ENCODE data around the gene ASTN2. TPM values are rescaled to one million over a fixed set of nuclear protein-coding genes. Genes with fewer than 3 reads are reported as not detected.
A peak's percentile ranks its signal among the peaks of the same experiment; 100 is the strongest.

ASTN2 gene
- total and polyA plus RNA-seq, 9 of the 15 experiments (the other 6 are each of a cell fraction or from before 2014, with no cell fraction given): 0.56 to 3.5 (median 1.9) TPM

DNA sequence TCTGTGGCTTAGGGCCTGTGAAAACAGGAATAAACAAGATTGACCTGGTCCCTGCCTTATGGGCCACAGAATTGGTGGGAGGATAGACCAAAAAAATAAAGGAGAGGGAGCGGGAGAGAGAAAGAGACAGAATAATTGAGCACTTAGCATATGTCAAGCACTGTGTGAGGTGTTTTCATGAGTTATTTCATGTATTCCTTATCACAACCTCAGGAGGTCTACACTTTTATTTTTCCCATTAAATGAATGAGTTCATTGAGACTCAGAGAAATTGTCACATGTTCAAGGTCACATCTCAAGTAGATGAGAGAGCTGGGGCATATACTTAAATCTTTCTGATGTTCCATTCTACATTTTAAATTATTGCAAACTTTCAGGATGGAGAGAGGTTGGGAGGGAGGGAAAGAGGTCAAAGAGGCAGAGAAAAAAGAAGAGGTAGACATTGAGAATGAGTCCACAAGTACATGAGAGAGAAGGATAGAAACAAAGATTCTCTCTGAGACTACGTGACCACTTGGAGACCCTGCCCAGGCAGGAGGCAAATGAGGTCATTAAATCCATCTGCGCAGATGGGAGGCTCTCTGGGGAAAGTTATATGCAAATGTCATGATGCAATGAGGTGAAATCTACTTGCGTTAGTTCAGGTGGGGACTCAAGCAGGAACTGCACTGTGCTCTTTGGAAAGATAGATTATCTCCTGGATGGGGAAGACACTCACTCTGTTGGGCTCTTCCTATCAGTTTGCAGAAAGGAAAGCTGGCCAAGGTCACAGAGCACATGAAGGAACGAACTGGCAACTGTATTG lies 1019.8 kb downstream of the ASTN2 start (continued):
- TF ChIP-seq SMAD4 (CRISPR knock-in tag; conservative IDR thresholded peaks at IDR 0.05) (peak; percentile 83), SMARCA5 (IDR thresholded peaks at IDR 0.05) (no peak), EP300 (IDR thresholded peaks at IDR 0.05; ENCODE audit: low read length) (peak; percentile 99), NCOA1 (IDR thresholded peaks at IDR 0.05; ENCODE audit: low read depth) (peak; percentile 94), CTBP1 (IDR thresholded peaks at IDR 0.05; ENCODE audit: borderline replicate concordance) (peak; percentile 98)

DNA sequence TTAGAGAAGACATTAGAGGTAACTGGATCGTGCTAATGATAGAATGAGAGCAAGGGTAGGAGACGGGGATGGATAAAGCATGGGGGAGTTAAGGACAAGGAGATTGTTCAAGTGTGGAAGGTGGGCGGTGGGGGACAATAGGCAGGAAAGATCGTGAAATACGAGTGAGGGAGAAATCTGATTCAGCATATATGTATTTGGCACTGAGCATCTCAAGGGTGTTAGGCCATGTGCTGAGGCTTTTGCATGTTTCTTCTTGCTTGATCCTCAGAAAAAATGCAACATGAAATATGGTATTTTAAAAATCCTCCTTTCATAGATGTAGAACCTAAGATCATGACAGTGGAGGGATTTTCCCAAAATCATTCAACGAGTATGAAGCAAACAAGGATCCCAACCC lies 1020.8 kb downstream of the ASTN2 start:
- Histone ChIP-seq H3K27ac (ENCODE audit: extremely low read depth, low read depth, low read length) (no peak overlapping the region), H3K4me1 (replicated peaks in 1 of 2; ENCODE audit: control insufficient read depth in 2 of 2, insufficient read depth in 2 of 2, low read length in 2 of 2) (peaks cover 5 to 43% of the 10 kb centered on the region in 2 experiments; a peak in 4 of 5 replicates), H3K9me1 (ENCODE audit: control insufficient read depth, insufficient read depth, low read length) (no peaks in the 10 kb centered on the region), H4K20me1 (replicated peaks; ENCODE audit: control insufficient read depth, insufficient read depth, low read length) (no peaks in the 10 kb centered on the region), H2AFZ (ENCODE audit: low read depth, low read length) (0 out of 2 replicates have a peak overlapping the region, but pooled peaks have one; percentile 20), H3K79me2 (ENCODE audit: control insufficient read depth, insufficient read depth, low read length) (no peaks in the 10 kb centered on the region), H3K27me3 (ENCODE audit: control insufficient read depth in 2 of 2, insufficient read depth in 2 of 2, low read length in 2 of 2) (no peaks in the 10 kb centered on the region), H3K4me2 (ENCODE audit: insufficient read depth, low read length) (no peak overlapping the region), H3K36me3 (ENCODE audit: control insufficient read depth, insufficient read depth, low read length) (no peaks in the 10 kb centered on the region), H3K4me3 (no peak overlapping the region), H3K9me3 (replicated peaks; ENCODE audit: control insufficient read depth, insufficient read depth, low read depth, low read length) (no peaks in the 10 kb centered on the region), H3K9ac (ENCODE audit: insufficient read depth in 1 of 2, low read depth in 2 of 2, low read length in 2 of 2) (no peak overlapping the region)
- CTCF ChIA-PET (ENCODE audit: low intra/inter-chr PET ratio): no interaction called here
- ATAC-seq: no peak
- intact Hi-C loops (cut with micrococcal nuclease) (no loop called here), in situ Hi-C loops (cut with MboI) (no loop called here)
- POLR2A ChIA-PET: interaction anchor here (0.8 kb wide), 1 partner anchor 12 kb away, joined by 3 read pairs; no protein-coding TSS in a partner anchor
- 61% methylated on average over 6 of the region's 6 CpGs for WGBS (ENCODE audit: insufficient coverage, low coverage, missing lambda C conversion rate)
- no TSS peak for BruUV-seq (replicated peaks)
- no peak for DNase-seq (ENCODE audit: extremely low read depth in 1 of 4, low spot score in 3 of 4)
- FAIRE-seq: no peak
- 0 out of 2 replicates have a peak, but pooled peaks have one; percentile 21 for TF ChIP-seq ZNF583 (CRISPR knock-in tag; IDR thresholded peaks at IDR 0.05)
- TF ChIP-seq ZNF76 (CRISPR knock-in tag; IDR thresholded peaks at IDR 0.05; ENCODE audit: borderline replicate concordance): peak; percentile 55; the same call in 1 of the 2 replicates
- TF ChIP-seq, protein P1, sequence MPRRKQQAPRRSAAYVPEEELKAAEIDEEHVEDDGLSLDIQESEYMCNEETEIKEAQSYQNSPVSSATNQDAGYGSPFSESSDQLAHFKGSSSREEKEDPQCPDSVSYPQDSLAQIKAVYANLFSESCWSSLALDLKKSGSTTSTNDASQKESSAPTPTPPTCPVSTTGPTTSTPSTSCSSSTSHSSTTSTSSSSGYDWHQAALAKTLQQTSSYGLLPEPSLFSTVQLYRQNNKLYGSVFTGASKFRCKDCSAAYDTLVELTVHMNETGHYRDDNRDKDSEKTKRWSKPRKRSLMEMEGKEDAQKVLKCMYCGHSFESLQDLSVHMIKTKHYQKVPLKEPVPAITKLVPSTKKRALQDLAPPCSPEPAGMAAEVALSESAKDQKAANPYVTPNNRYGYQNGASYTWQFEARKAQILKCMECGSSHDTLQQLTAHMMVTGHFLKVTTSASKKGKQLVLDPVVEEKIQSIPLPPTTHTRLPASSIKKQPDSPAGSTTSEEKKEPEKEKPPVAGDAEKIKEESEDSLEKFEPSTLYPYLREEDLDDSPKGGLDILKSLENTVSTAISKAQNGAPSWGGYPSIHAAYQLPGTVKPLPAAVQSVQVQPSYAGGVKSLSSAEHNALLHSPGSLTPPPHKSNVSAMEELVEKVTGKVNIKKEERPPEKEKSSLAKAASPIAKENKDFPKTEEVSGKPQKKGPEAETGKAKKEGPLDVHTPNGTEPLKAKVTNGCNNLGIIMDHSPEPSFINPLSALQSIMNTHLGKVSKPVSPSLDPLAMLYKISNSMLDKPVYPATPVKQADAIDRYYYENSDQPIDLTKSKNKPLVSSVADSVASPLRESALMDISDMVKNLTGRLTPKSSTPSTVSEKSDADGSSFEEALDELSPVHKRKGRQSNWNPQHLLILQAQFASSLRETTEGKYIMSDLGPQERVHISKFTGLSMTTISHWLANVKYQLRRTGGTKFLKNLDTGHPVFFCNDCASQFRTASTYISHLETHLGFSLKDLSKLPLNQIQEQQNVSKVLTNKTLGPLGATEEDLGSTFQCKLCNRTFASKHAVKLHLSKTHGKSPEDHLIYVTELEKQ (CRISPR knock-in tag; IDR thresholded peaks at IDR 0.05): 0 out of 2 replicates have a peak, but pooled peaks have one; percentile 45
- TF ChIP-seq, protein P2, sequence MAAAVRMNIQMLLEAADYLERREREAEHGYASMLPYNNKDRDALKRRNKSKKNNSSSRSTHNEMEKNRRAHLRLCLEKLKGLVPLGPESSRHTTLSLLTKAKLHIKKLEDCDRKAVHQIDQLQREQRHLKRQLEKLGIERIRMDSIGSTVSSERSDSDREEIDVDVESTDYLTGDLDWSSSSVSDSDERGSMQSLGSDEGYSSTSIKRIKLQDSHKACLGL (CRISPR knock-in tag; IDR thresholded peaks at IDR 0.05; ENCODE audit: borderline replicate concordance, poor library complexity, severe bottlenecking): no peak
- TF ChIP-seq MAFG (tag; conservative IDR thresholded peaks at IDR 0.05): peak; percentile 40; the same call in 1 of the 2 replicates
- TF ChIP-seq ZNF584 (CRISPR knock-in tag; IDR thresholded peaks at IDR 0.05; ENCODE audit: low read depth): 0 out of 2 replicates have a peak, but pooled peaks have one; percentile 12
- TF ChIP-seq SPI1 (IDR thresholded peaks at IDR 0.05; ENCODE audit: borderline replicate concordance, low read depth, low read length): no peak
- TF ChIP-seq, protein P3, sequence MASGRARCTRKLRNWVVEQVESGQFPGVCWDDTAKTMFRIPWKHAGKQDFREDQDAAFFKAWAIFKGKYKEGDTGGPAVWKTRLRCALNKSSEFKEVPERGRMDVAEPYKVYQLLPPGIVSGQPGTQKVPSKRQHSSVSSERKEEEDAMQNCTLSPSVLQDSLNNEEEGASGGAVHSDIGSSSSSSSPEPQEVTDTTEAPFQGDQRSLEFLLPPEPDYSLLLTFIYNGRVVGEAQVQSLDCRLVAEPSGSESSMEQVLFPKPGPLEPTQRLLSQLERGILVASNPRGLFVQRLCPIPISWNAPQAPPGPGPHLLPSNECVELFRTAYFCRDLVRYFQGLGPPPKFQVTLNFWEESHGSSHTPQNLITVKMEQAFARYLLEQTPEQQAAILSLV (tag; IDR thresholded peaks at IDR 0.05): peak; percentile 69; the same call in 1 of the 2 replicates
- TF ChIP-seq, protein P4, sequence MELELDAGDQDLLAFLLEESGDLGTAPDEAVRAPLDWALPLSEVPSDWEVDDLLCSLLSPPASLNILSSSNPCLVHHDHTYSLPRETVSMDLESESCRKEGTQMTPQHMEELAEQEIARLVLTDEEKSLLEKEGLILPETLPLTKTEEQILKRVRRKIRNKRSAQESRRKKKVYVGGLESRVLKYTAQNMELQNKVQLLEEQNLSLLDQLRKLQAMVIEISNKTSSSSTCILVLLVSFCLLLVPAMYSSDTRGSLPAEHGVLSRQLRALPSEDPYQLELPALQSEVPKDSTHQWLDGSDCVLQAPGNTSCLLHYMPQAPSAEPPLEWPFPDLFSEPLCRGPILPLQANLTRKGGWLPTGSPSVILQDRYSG (tag; conservative IDR thresholded peaks at IDR 0.05; ENCODE audit: low read depth): 0 out of 2 replicates have a peak, but pooled peaks have one; percentile 31

Measured in K562 (cell line).